HepG2 (cell line): Measurements from ENCODE around the gene TUT7. TPM values are rescaled to one million over a fixed set of nuclear protein-coding genes. Genes with fewer than 3 reads are reported as not detected.
"Not testable (repeated sequence)": the region's sequence is repeated elsewhere in the genome, so short reads cannot be mapped to it uniquely, and the experiment has no call there.

Source experiments
- ATAC-seq: fragments of 200-7000 bp; cut with Tn5 transposase; 3 replicates; pipeline ENCODE4 v1.9.1; 2020; ENCODE audit warnings: mild to moderate bottlenecking, moderate library complexity
- BruUV-seq: library from RNA; stranded (reverse); fragments of 400-500 nt; replicated peaks from 2 replicates; lab custom pipeline; 2021; lab: Mats Ljungman, UMichigan
- CTCF ChIA-PET: fragments of 300-600 bp; formaldehyde crosslinking; extraction: SDS; loops from one replicate; lab custom pipeline; 2021; ENCODE audit warnings: low total read pairs, inconsistent platforms, low intra/inter-chr PET ratio; lab: Yijun Ruan, JAX
- POLR2A ChIA-PET: fragments of 350-600 bp; sonication (Branson Sonifier 250); formaldehyde crosslinking; loops from one replicate; lab custom pipeline; 2020; ENCODE audit warnings: antibody characterized with exemption, inconsistent platforms; lab: Yijun Ruan, JAX
- DNase-seq: peaks from one replicate; pipeline ENCODE4 v3.0.0-alpha.2; 2015; ENCODE audit warnings: low spot score
- FAIRE-seq: peaks from 3 replicates; lab custom pipeline; 2011; peaks lifted over from hg19 to GRCh38; lab: Jason Lieb, UNC
- H2AFZ ChIP-seq: one replicate; pipeline ENCODE4 v1.6.1; 2011; ENCODE audit warnings: low read length, inconsistent platforms
- H3K27ac ChIP-seq: fragments of 300-600 bp; 3 replicates; pipeline ENCODE4 v1.8.0; 2011; ENCODE audit warnings: mixed run types, mild to moderate bottlenecking, mixed read lengths, low read length, inconsistent platforms; ENCODE audit not compliant: insufficient read depth; ENCODE audit errors: extremely low read length
- H3K27me3 ChIP-seq, 2 experiments: fragments of 200-600 bp in 1 of 2; 2 replicates in 1 of 2; 3 replicates in 1 of 2; pipeline versions ENCODE4 v1.6.0 to v1.8.0; 2011; ENCODE audit warnings: low read length in 2 of 2, mild to moderate bottlenecking in 2 of 2, moderate library complexity in 2 of 2, inconsistent platforms in 1 of 2; ENCODE audit not compliant: insufficient read depth in 2 of 2, control insufficient read depth in 1 of 2
- H3K36me3 ChIP-seq, 2 experiments: fragments of 200-600 bp in 1 of 2; replicated peaks in 1 of 2; 2 replicates in 1 of 2; 3 replicates in 1 of 2; pipeline versions ENCODE4 v1.5.1 to v1.8.0; 2011; ENCODE audit warnings: low read length in 2 of 2, inconsistent platforms in 1 of 2; ENCODE audit not compliant: insufficient read depth in 2 of 2, control insufficient read depth in 1 of 2
- H3K4me1 ChIP-seq: 2 replicates; pipeline ENCODE4 v1.5.1; 2012; ENCODE audit warnings: low read length, inconsistent platforms; ENCODE audit not compliant: insufficient read depth
- H3K4me2 ChIP-seq: 2 replicates; pipeline ENCODE4 v1.6.0; 2011; ENCODE audit warnings: low read depth, low read length, inconsistent platforms
- H3K4me3 ChIP-seq, 3 experiments: fragments of 200-600 bp in 1 of 3; sonication (generic), shearing (Covaris generic) in 1 of 3; replicated peaks in 1 of 3; 2 replicates each; pipeline ENCODE4 v1.5.1; 2011 to 2016; ENCODE audit warnings: low read length in 3 of 3, inconsistent platforms in 2 of 3, low read depth in 2 of 3, mild to moderate bottlenecking in 2 of 3, control low read depth in 1 of 3, mixed read lengths in 1 of 3; ENCODE audit not compliant: insufficient read depth in 1 of 3
- H3K79me2 ChIP-seq: one replicate; pipeline ENCODE4 v1.6.1; 2011; ENCODE audit warnings: low read length, inconsistent platforms; ENCODE audit not compliant: insufficient read depth
- H3K9ac ChIP-seq: 2 replicates; pipeline ENCODE4 v1.6.0; 2011; ENCODE audit warnings: mild to moderate bottlenecking, low read depth, low read length, inconsistent platforms; ENCODE audit not compliant: insufficient read depth
- H3K9me3 ChIP-seq: 2 replicates; pipeline ENCODE4 v1.5.1; 2012; ENCODE audit warnings: mild to moderate bottlenecking, low read length
- H4K20me1 ChIP-seq: 2 replicates; pipeline ENCODE4 v1.6.0; 2011; ENCODE audit warnings: inconsistent platforms, mild to moderate bottlenecking, low read length, moderate library complexity; ENCODE audit not compliant: insufficient read depth
- FOXA1 ChIP-seq, 2 experiments: fragments of 450-650 bp in 1 of 2; sonication (generic) in 1 of 2; formaldehyde crosslinking in 1 of 2; IDR thresholded peaks; 2 replicates each; pipeline versions ENCODE4 v1.4.0 to v1.6.1; 2016 to 2020; ENCODE audit warnings: missing genetic modification reagents in 1 of 2
- FOXA3 ChIP-seq: IDR thresholded peaks from 2 replicates; pipeline ENCODE4 v1.6.1; 2016; ENCODE audit warnings: missing genetic modification reagents, missing compliant biosample characterization
- FOXJ3 ChIP-seq: sonication (generic); formaldehyde crosslinking; IDR thresholded peaks from 2 replicates; pipeline ENCODE4 v1.4.0; 2020; ENCODE audit warnings: missing genetic modification reagents, mild to moderate bottlenecking, borderline replicate concordance
- FOXK1 ChIP-seq: sonication (generic); formaldehyde crosslinking; IDR thresholded peaks from 2 replicates; pipeline ENCODE4 v1.4.0; 2020; ENCODE audit warnings: low read depth, missing genetic modification reagents, borderline replicate concordance
- FOXP1 ChIP-seq, 2 experiments: fragments of 450-650 bp in 1 of 2; IDR thresholded peaks; 2 replicates each; pipeline ENCODE4 v1.6.1; 2017 to 2018; ENCODE audit warnings: antibody characterized with exemption in 1 of 2
- HOXA3 ChIP-seq: sonication (generic); formaldehyde crosslinking; IDR thresholded peaks from 2 replicates; pipeline ENCODE4 v1.5.0; 2020; ENCODE audit warnings: missing genetic modification reagents
- RXRA ChIP-seq: sonication (generic); formaldehyde crosslinking; IDR thresholded peaks from 2 replicates; pipeline ENCODE4 v1.5.1; 2020; ENCODE audit warnings: missing genetic modification reagents
- SALL1 ChIP-seq: sonication (generic); formaldehyde crosslinking; IDR thresholded peaks from 2 replicates; pipeline ENCODE4 v1.8.0; 2022; ENCODE audit warnings: mild to moderate bottlenecking, missing genetic modification reagents
- SAP130 ChIP-seq: IDR thresholded peaks from 2 replicates; pipeline ENCODE4 v1.6.1; 2016; ENCODE audit warnings: low read depth
- SOX13 ChIP-seq, 3 experiments: fragments of 450-650 bp in 1 of 3; sonication (generic) in 1 of 3; formaldehyde crosslinking in 1 of 3; IDR thresholded peaks in 2 of 3; conservative IDR thresholded peaks in 1 of 3; 2 replicates each; pipeline versions ENCODE4 v1.5.0 to v1.6.1; 2016 to 2020; ENCODE audit warnings: antibody characterized with exemption in 1 of 3, mild to moderate bottlenecking in 1 of 3, missing compliant biosample characterization in 1 of 3, missing genetic modification reagents in 1 of 3, moderate library complexity in 1 of 3
- TBX2 ChIP-seq: sonication (generic); formaldehyde crosslinking; IDR thresholded peaks from 2 replicates; pipeline ENCODE4 v1.5.0; 2020; ENCODE audit warnings: missing genetic modification reagents, mild to moderate bottlenecking, borderline replicate concordance
- ZMYM4 ChIP-seq: sonication (generic); formaldehyde crosslinking; IDR thresholded peaks from 2 replicates; pipeline ENCODE4 v1.8.1; 2023; ENCODE audit warnings: mild to moderate bottlenecking, missing genetic modification reagents
- WGBS: methylation state at CpG from one replicate; pipeline ENCODE4 v1.1.6; 2017; ENCODE audit warnings: low lambda C conversion rate; 5-methylcytosine and 5-hydroxymethylcytosine counted together
- in situ Hi-C: cut with HindIII; loops from 2 replicates; pipeline ENCODE4 v1.10.0; 2017; ENCODE audit warnings: low pct_unique_long_range_greater_than_20kb; ENCODE audit not compliant: extremely low pct_ligation_motif_present
- intact Hi-C: fragments of 100-400 bp; cut with micrococcal nuclease; formaldehyde crosslinking; loops from one replicate; pipeline ENCODE4 v1.10.0; 2022; ENCODE audit not compliant: unreplicated experiment
- polyA plus RNA-seq, 8 experiments: library from polyadenylated mRNA; depleted of rRNA in 3 of 8; stranded (reverse) in 7 of 8; unstranded in 1 of 8; fragments of >200 nt; fragmentation: Illumina TruSeq in 4 of 8; extraction: Trizol in 4 of 8; gene quantifications; 2 replicates each; pipeline versions ENCODE4 v1.2.1 to v1.2.3, GENCODE V29; 2011 to 2016; ENCODE audit warnings: low read depth in 4 of 8, missing spikeins in 1 of 8, mixed read lengths in 1 of 8; ENCODE audit not compliant: insufficient read depth in 1 of 8
- total RNA-seq, 5 experiments: library from RNA; depleted of rRNA; stranded (reverse); fragments of >200 nt; fragmentation: Illumina TruSeq; extraction: Trizol; gene quantifications; 2 replicates each; pipeline ENCODE4 v1.2.3, GENCODE V29; 2016; ENCODE audit warnings: low read depth in 1 of 5
- TF ChIP-seq, protein P1 (sequence below): IDR thresholded peaks from 2 replicates; pipeline ENCODE4 v1.4.0; 2020; ENCODE audit warnings: mild to moderate bottlenecking, missing genetic modification reagents
- TF ChIP-seq, protein P2 (sequence below): IDR thresholded peaks from 2 replicates; pipeline ENCODE4 v1.6.1; 2016; ENCODE audit warnings: mild to moderate bottlenecking
- TF ChIP-seq, protein P3 (sequence below): sonication (generic); formaldehyde crosslinking; IDR thresholded peaks from 2 replicates; pipeline ENCODE4 v1.4.0; 2020; ENCODE audit warnings: missing genetic modification reagents, borderline replicate concordance

The TUT7 gene
- total and polyA plus RNA-seq, 2 of the 13 experiments (the other 11 are each of a cell fraction or from before 2014, with no cell fraction given), result 12.0 to 19.4 TPM

DNA sequence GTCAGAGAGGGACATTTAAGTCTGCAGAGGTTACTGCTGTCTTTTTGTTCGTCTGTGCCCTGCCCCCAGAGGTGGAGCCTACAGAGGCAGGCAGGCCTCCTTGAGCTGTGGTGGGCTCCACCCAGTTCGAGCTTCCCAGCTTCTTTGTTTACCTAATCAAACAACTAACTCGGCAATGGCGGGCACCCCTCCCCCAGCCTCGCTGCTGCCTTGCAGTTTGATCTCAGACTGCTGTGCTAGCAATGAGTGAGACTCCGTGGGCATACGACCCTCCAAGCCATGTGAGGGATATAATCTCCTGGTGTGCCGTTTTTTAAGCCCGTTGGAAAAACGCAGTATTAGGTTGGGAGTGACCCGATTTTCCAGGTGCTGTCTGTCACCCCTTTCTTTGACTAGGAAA is 28.8 kb upstream of the TUT7 start:
- H3K9me3 ChIP-seq; BruUV-seq; FAIRE-seq; DNase-seq; H4K20me1 ChIP-seq; H3K27ac ChIP-seq; H2AFZ ChIP-seq; intact Hi-C loops; in situ Hi-C loops; H3K27me3 ChIP-seq; CTCF ChIA-PET; H3K36me3 ChIP-seq; H3K79me2 ChIP-seq; H3K9ac ChIP-seq; H3K4me1 ChIP-seq; ATAC-seq; TF ChIP-seq FOXP1, FOXA1, SOX13 (IDR thresholded peaks at IDR 0.05): not testable (repeated sequence)
- POLR2A ChIA-PET, result interaction anchor here (2.1 kb wide), 1 partner anchor 23 kb away, joined by 10 read pairs; no protein-coding TSS in a partner anchor
- peak overlapping the region; percentile 10 to 50 (median 46); a peak in 5 of 6 replicates for H3K4me3 ChIP-seq
- 6% methylated on average over 7 of the region's 11 CpGs for WGBS
- peak overlapping the region; percentile 67 for H3K4me2 ChIP-seq
- TF ChIP-seq FOXP1 (CRISPR knock-in tag; IDR thresholded peaks at IDR 0.05), result 0 out of 2 replicates have a peak, but pooled peaks have one; percentile 11
- TF ChIP-seq, protein P1, sequence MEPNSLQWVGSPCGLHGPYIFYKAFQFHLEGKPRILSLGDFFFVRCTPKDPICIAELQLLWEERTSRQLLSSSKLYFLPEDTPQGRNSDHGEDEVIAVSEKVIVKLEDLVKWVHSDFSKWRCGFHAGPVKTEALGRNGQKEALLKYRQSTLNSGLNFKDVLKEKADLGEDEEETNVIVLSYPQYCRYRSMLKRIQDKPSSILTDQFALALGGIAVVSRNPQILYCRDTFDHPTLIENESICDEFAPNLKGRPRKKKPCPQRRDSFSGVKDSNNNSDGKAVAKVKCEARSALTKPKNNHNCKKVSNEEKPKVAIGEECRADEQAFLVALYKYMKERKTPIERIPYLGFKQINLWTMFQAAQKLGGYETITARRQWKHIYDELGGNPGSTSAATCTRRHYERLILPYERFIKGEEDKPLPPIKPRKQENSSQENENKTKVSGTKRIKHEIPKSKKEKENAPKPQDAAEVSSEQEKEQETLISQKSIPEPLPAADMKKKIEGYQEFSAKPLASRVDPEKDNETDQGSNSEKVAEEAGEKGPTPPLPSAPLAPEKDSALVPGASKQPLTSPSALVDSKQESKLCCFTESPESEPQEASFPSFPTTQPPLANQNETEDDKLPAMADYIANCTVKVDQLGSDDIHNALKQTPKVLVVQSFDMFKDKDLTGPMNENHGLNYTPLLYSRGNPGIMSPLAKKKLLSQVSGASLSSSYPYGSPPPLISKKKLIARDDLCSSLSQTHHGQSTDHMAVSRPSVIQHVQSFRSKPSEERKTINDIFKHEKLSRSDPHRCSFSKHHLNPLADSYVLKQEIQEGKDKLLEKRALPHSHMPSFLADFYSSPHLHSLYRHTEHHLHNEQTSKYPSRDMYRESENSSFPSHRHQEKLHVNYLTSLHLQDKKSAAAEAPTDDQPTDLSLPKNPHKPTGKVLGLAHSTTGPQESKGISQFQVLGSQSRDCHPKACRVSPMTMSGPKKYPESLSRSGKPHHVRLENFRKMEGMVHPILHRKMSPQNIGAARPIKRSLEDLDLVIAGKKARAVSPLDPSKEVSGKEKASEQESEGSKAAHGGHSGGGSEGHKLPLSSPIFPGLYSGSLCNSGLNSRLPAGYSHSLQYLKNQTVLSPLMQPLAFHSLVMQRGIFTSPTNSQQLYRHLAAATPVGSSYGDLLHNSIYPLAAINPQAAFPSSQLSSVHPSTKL (CRISPR knock-in tag), result peak; percentile 60; the same call in 1 of the 2 replicates
- TF ChIP-seq TBX2, result peak; percentile 33; the same call in 1 of the 2 replicates
- TF ChIP-seq ZMYM4, result peak; percentile 61
- peak; percentile 81 for TF ChIP-seq FOXA1 (CRISPR knock-in tag; IDR thresholded peaks at IDR 0.05)
- TF ChIP-seq SALL1 (CRISPR knock-in tag), result peak; percentile 60
- peak; percentile 46; the same call in 1 of the 2 replicates for TF ChIP-seq FOXJ3 (CRISPR knock-in tag)
- TF ChIP-seq, protein P2, sequence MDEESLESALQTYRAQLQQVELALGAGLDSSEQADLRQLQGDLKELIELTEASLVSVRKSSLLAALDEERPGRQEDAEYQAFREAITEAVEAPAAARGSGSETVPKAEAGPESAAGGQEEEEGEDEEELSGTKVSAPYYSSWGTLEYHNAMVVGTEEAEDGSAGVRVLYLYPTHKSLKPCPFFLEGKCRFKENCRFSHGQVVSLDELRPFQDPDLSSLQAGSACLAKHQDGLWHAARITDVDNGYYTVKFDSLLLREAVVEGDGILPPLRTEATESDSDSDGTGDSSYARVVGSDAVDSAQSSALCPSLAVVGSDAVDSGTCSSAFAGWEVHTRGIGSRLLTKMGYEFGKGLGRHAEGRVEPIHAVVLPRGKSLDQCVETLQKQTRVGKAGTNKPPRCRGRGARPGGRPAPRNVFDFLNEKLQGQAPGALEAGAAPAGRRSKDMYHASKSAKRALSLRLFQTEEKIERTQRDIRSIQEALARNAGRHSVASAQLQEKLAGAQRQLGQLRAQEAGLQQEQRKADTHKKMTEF (CRISPR knock-in tag), result peak; percentile 62; the same call in 1 of the 2 replicates
- peak; percentile 87 for TF ChIP-seq FOXA3 (CRISPR knock-in tag)
- 0 out of 2 replicates have a peak, but pooled peaks have one; percentile 19 for TF ChIP-seq SAP130
- peak in 1 of 2 experiments; percentile 27; a peak in 1 of 4 replicates for TF ChIP-seq SOX13 (CRISPR knock-in tag; conservative IDR thresholded peaks at IDR 0.05 in 1 of 2, IDR thresholded peaks at IDR 0.05 in 1 of 2)
- peak; percentile 47; the same call in 1 of the 2 replicates for TF ChIP-seq FOXK1 (CRISPR knock-in tag)
- 0 out of 2 replicates have a peak, but pooled peaks have one; percentile 18 for TF ChIP-seq RXRA (CRISPR knock-in tag)
- peak; percentile 44; the same call in 1 of the 2 replicates for TF ChIP-seq HOXA3 (CRISPR knock-in tag)
- TF ChIP-seq, protein P3, sequence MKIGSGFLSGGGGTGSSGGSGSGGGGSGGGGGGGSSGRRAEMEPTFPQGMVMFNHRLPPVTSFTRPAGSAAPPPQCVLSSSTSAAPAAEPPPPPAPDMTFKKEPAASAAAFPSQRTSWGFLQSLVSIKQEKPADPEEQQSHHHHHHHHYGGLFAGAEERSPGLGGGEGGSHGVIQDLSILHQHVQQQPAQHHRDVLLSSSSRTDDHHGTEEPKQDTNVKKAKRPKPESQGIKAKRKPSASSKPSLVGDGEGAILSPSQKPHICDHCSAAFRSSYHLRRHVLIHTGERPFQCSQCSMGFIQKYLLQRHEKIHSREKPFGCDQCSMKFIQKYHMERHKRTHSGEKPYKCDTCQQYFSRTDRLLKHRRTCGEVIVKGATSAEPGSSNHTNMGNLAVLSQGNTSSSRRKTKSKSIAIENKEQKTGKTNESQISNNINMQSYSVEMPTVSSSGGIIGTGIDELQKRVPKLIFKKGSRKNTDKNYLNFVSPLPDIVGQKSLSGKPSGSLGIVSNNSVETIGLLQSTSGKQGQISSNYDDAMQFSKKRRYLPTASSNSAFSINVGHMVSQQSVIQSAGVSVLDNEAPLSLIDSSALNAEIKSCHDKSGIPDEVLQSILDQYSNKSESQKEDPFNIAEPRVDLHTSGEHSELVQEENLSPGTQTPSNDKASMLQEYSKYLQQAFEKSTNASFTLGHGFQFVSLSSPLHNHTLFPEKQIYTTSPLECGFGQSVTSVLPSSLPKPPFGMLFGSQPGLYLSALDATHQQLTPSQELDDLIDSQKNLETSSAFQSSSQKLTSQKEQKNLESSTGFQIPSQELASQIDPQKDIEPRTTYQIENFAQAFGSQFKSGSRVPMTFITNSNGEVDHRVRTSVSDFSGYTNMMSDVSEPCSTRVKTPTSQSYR (CRISPR knock-in tag), result peak; percentile 93
